Mucosa of descending colon (tissue), 3 donors: ENCODE results near the gene INTU. TPM values are rescaled to one million over a fixed set of nuclear protein-coding genes. Genes with fewer than 3 reads are reported as not detected.
A peak's percentile ranks its signal among the peaks of the same experiment; 100 is the strongest.
"Not testable (repeated sequence)": the region's sequence is repeated elsewhere in the genome, so short reads cannot be mapped to it uniquely, and the experiment has no call there.

Source experiments
- ATAC-seq: fragments of 200-7000 bp; cut with Tn5 transposase; one replicate; pipeline ENCODE4 v1.9.1; 2020; ENCODE audit warnings: mild to moderate bottlenecking, moderate library complexity
- DNase-seq, 3 donors: peaks; one replicate each; pipeline ENCODE4 v3.0.0-alpha.2; 2020
- H3K36me3 ChIP-seq: fragments of 200-600 bp; one replicate; pipeline ENCODE4 v1.8.0; 2021; ENCODE audit warnings: low read depth, mild to moderate bottlenecking
- H3K4me1 ChIP-seq: fragments of 200-600 bp; one replicate; pipeline ENCODE4 v1.8.0; 2021; ENCODE audit warnings: low read depth, mild to moderate bottlenecking
- H3K4me3 ChIP-seq: fragments of 200-600 bp; one replicate; pipeline ENCODE4 v1.8.0; 2021; ENCODE audit warnings: mild to moderate bottlenecking
- H3K9me3 ChIP-seq: fragments of 200-600 bp; one replicate; pipeline ENCODE4 v1.8.0; 2021; ENCODE audit warnings: mild to moderate bottlenecking
- intact Hi-C, 2 donors: fragments of 100-400 bp; cut with DNase I in 1 of 2; cut with micrococcal nuclease in 1 of 2; formaldehyde crosslinking; loops; one replicate each; pipeline versions ENCODE4 v1.11.0 to v1.11.1; 2022; cut with DNase I, micrococcal nuclease
- long read RNA-seq, 2 donors: library from polyadenylated mRNA; unstranded; transcript quantifications; one replicate each; pipeline ENCODE4 v2.0.0, GENCODE V29; 2019 to 2021
- total RNA-seq, 3 donors: library from RNA; stranded (reverse); fragmentation: NEBNext Ultra II Directional in 2 of 3; extraction: Animal tissue kit (Norgen Biotek cat#: 25700) in 2 of 3; gene quantifications; one replicate each; pipeline versions ENCODE4 v1.2.1 to v1.2.4, GENCODE V29; 2021 to 2023
- TF ChIP-seq, protein P1 (sequence below): fragments of 200-600 bp; IDR thresholded peaks from one replicate; pipeline ENCODE4 v1.8.0; 2022; ENCODE audit warnings: antibody characterized with exemption, mild to moderate bottlenecking
- donor health status: DM: no; HTN: no; CAD: no; lungs with moderate emphysema.
- donor health status: DM: no; HTN: no; CAD: no.
- donor health status: DM: no; HTN: yes; CAD: no.

Gene INTU
- total RNA-seq, result 1 to 10 TPM; 4.2 to 8.2 (median 5.8) TPM
- long read RNA-seq, donor 1, full-length matches to known transcripts, result 2 of 5 reads
- long read RNA-seq, donor 1, partial matches to known transcripts, result 2 of 5 reads
- long read RNA-seq, donor 1, other reads (novel, unspliced or antisense), result 1 of 5 reads
- long read RNA-seq, donor 2, partial matches to known transcripts, result 1 of 1 reads
- long read RNA-seq, donor 2, other reads (novel, unspliced or antisense), result 0 of 1 reads

DNA sequence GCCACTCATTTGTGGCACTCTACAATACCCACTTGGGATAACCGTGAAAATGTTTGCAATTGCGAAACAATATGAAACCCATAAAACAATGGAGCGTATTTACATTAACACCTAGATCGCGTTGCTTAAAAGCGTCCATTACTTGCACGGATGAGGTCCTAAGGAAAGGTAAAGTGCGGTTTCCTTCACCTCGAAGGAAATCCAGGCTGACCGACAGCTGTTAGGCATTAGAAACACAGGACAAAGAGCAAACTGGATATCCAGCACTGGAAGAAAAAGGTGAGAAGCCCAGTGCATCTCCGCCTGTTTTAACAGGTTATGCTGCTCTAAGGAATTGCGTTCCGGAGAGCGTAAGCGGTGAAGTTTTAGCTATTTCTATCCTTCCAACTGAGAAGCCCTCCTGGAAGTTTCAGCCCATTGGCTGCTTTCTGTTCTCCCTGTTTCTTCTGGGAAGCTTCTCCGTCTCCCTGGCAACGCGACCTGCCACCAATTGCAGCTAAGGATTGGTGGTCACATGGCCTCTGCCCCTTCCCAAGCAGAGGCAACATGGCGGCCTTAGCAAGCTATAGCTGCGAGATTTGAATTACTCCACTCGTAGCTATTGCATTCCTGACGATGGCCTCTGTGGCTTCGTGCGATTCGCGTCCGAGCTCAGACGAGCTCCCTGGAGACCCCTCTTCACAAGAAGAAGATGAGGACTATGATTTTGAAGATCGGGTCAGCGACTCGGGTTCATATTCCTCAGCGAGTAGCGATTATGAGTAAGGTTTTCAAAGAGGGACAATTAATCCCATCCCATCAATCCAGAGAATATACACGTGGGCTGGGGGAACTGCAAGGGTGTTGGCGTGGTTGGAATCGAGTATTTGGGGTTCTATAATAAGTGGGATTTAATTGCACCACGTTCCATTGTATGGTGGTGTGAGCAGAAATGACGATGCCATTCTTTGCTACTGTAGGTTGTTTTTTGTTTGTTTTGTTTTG is at the start of gene INTU:
Gene INTU (plus strand): TSS at position 538 of the 984 bp plus-strand sequence. CDS start 78 bp downstream, at position 616.
- Histone ChIP-seq H3K4me1 (no peaks in the 10 kb centered on the region), H3K36me3 (no peaks in the 10 kb centered on the region), H3K4me3 (peak within 1 kb of the TSS; percentile 47), H3K9me3 (no peaks in the 10 kb centered on the region)
- intact Hi-C loops, result no loop called here
- DNase-seq (peak; percentile 89 to 95 (median 91)), ATAC-seq (peak; percentile 100)
- TF ChIP-seq, protein P1, sequence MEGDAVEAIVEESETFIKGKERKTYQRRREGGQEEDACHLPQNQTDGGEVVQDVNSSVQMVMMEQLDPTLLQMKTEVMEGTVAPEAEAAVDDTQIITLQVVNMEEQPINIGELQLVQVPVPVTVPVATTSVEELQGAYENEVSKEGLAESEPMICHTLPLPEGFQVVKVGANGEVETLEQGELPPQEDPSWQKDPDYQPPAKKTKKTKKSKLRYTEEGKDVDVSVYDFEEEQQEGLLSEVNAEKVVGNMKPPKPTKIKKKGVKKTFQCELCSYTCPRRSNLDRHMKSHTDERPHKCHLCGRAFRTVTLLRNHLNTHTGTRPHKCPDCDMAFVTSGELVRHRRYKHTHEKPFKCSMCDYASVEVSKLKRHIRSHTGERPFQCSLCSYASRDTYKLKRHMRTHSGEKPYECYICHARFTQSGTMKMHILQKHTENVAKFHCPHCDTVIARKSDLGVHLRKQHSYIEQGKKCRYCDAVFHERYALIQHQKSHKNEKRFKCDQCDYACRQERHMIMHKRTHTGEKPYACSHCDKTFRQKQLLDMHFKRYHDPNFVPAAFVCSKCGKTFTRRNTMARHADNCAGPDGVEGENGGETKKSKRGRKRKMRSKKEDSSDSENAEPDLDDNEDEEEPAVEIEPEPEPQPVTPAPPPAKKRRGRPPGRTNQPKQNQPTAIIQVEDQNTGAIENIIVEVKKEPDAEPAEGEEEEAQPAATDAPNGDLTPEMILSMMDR, result no peak

- H3K36me3 ChIP-seq, ATAC-seq, H3K4me3 ChIP-seq, H3K4me1 ChIP-seq, H3K9me3 ChIP-seq, intact Hi-C loops, DNase-seq: not testable (repeated sequence)
Observed at GRCh38 chr4:127586496-127586895, 46.3 kb upstream of the INTU start.

- ATAC-seq (peak; percentile 67), DNase-seq (peak in 1 of 3 donors; percentile 21)
- intact Hi-C loops, result no loop called here
- H3K9me3 ChIP-seq, result no peaks in the 10 kb centered on the region
- no peaks in the 10 kb centered on the region for H3K36me3 ChIP-seq
- no peaks in the 10 kb centered on the region for H3K4me1 ChIP-seq
- TF ChIP-seq, protein P1, result peak; percentile 34
- H3K4me3 ChIP-seq, result no peak overlapping the region
Observed at GRCh38 chr4:127586922-127587571, 45.7 kb upstream of the INTU start.

- H3K4me3 ChIP-seq, intact Hi-C loops, H3K36me3 ChIP-seq, H3K4me1 ChIP-seq, DNase-seq, ATAC-seq, H3K9me3 ChIP-seq: not testable (repeated sequence)
Observed at GRCh38 chr4:127589153-127589552, 43.6 kb upstream of the INTU start.

- intact Hi-C loops, result no loop called here
- H3K36me3 ChIP-seq, result no peaks in the 10 kb centered on the region
- H3K9me3 ChIP-seq, result no peaks in the 10 kb centered on the region
- no peaks in the 10 kb centered on the region for H3K4me1 ChIP-seq
- TF ChIP-seq, protein P1, result no peak
- DNase-seq, result no peak
- no peak for ATAC-seq
- no peak overlapping the region for H3K4me3 ChIP-seq
Observed at GRCh38 chr4:127598656-127599055, 34.1 kb upstream of the INTU start.

GRCh38 chr4:127601029-127601428 is 31.7 kb upstream of the INTU start:
- intact Hi-C loops, result loop anchor here in 1 of 2 donors (10.0 kb wide), 1 partner anchor 124 kb away; no protein-coding TSS in a partner anchor
- ATAC-seq, result no peak

More at GRCh38 chr4:127601029-127601428, 31.7 kb upstream of the INTU start:
- Histone ChIP-seq H3K4me3 (no peak overlapping the region), H3K9me3 (no peaks in the 10 kb centered on the region), H3K36me3 (no peaks in the 10 kb centered on the region), H3K4me1 (no peaks in the 10 kb centered on the region)
- DNase-seq, result no peak
- TF ChIP-seq, protein P1, result no peak
